Hepatocyte (in vitro differentiated cells): Measurements from ENCODE around the gene TRPC4AP. TPM values are rescaled to one million over a fixed set of nuclear protein-coding genes. Genes with fewer than 3 reads are reported as not detected.

Experiments
- DNase-seq: peaks from one replicate; pipeline ENCODE4 v3.0.0-alpha.2; 2016; ENCODE audit warnings: low spot score
- H2AFZ ChIP-seq: fragments of 200-600 bp; sonication (generic); 2 replicates; pipeline ENCODE4 v1.6.0; 2016; ENCODE audit warnings: antibody characterized with exemption, mild to moderate bottlenecking
- H3K27ac ChIP-seq: fragments of 200-600 bp; sonication (generic); 2 replicates; pipeline ENCODE4 v1.5.1; 2016; ENCODE audit warnings: mild to moderate bottlenecking
- H3K27me3 ChIP-seq: fragments of 200-600 bp; sonication (generic); 2 replicates; pipeline ENCODE4 v1.6.1; 2016
- H3K36me3 ChIP-seq: fragments of 200-600 bp; sonication (generic); replicated peaks from 2 replicates; pipeline ENCODE4 v1.5.1; 2016; ENCODE audit warnings: low read depth; ENCODE audit not compliant: insufficient read depth
- H3K4me1 ChIP-seq: fragments of 200-600 bp; sonication (generic); 2 replicates; pipeline ENCODE4 v1.5.1; 2016; ENCODE audit warnings: mild to moderate bottlenecking, moderate library complexity; ENCODE audit not compliant: insufficient read depth
- H3K4me2 ChIP-seq: fragments of 200-600 bp; sonication (generic); 2 replicates; pipeline ENCODE4 v1.6.0; 2016
- H3K4me3 ChIP-seq: fragments of 200-600 bp; sonication (generic); 2 replicates; pipeline ENCODE4 v1.5.1; 2016; ENCODE audit warnings: mild to moderate bottlenecking
- H3K79me2 ChIP-seq: fragments of 200-600 bp; sonication (generic); 2 replicates; pipeline ENCODE4 v1.6.0; 2017; ENCODE audit warnings: mild to moderate bottlenecking
- H3K9me2 ChIP-seq: fragments of 200-600 bp; sonication (generic); replicated peaks from 2 replicates; pipeline ENCODE4 v1.6.0; 2017; ENCODE audit warnings: mild to moderate bottlenecking; ENCODE audit not compliant: insufficient read depth
- H3K9me3 ChIP-seq: fragments of 200-600 bp; sonication (generic); 2 replicates; pipeline ENCODE4 v1.5.1; 2016; ENCODE audit warnings: low read depth, mild to moderate bottlenecking
- H4K20me1 ChIP-seq: fragments of 200-600 bp; sonication (generic); 2 replicates; pipeline ENCODE4 v1.6.0; 2016; ENCODE audit warnings: mild to moderate bottlenecking; ENCODE audit not compliant: insufficient read depth, poor library complexity, severe bottlenecking
- CTCF ChIP-seq: fragments of 200-600 bp; sonication (generic); IDR thresholded peaks from 2 replicates; pipeline ENCODE4 v1.5.1; 2016; ENCODE audit warnings: antibody characterized with exemption, mild to moderate bottlenecking; ENCODE audit not compliant: poor library complexity
- EZH2 ChIP-seq: fragments of 200-600 bp; sonication (generic); IDR thresholded peaks from 2 replicates; pipeline ENCODE4 v1.6.1; 2016; ENCODE audit warnings: antibody characterized with exemption, mild to moderate bottlenecking, borderline replicate concordance
- EZH2phosphoT487 ChIP-seq: fragments of 200-600 bp; sonication (generic); IDR thresholded peaks from one replicate; pipeline ENCODE4 v1.6.1; 2018; ENCODE audit warnings: antibody characterized with exemption, mild to moderate bottlenecking, low read depth, moderate library complexity; ENCODE audit not compliant: unreplicated experiment, severe bottlenecking
- WGBS: methylation state at CpG from one replicate; pipeline ENCODE4 v1.1.6; 2016; ENCODE audit warnings: low lambda C conversion rate; ENCODE audit errors: missing lambda C conversion rate; 5-methylcytosine and 5-hydroxymethylcytosine counted together
- polyA plus RNA-seq: library from polyadenylated mRNA; unstranded; fragments of >200 nt; fragmentation: Nextera tagmentation; extraction: Ambion mirVana; gene quantifications from 2 replicates; pipeline ENCODE4 v1.2.1, GENCODE V29; 2016
- total RNA-seq: library from RNA; depleted of rRNA; stranded (reverse); fragments of >200 nt; gene quantifications from 2 replicates; pipeline ENCODE4 v1.2.3, GENCODE V29; 2014

The TRPC4AP gene
- total and polyA plus RNA-seq, 2 experiments from 2014 or later, result 88.6 to 94.9 TPM

GRCh38 chr20:35108921-35109320 is 16.3 kb upstream of the TRPC4AP start:
- Histone ChIP-seq H3K4me1 (no peaks in the 10 kb centered on the region), H3K9me3 (no peaks in the 10 kb centered on the region), H3K9me2 (no peaks in the 10 kb centered on the region), H3K36me3 (no peaks in the 10 kb centered on the region), H3K79me2 (no peaks in the 10 kb centered on the region), H2AFZ (no peak overlapping the region), H3K27ac (no peak overlapping the region), H3K4me3 (no peak overlapping the region), H3K27me3 (no peaks in the 10 kb centered on the region), H3K4me2 (no peak overlapping the region), H4K20me1 (no peaks in the 10 kb centered on the region)
- WGBS, result 93% methylated on average over 4 of the region's 4 CpGs
- DNase-seq, result no peak
- TF ChIP-seq EZH2 (no peak), EZH2phosphoT487 (no peak), CTCF (no peak)

- H4K20me1 ChIP-seq, result no peaks in the 10 kb centered on the region
- TF ChIP-seq EZH2phosphoT487 (no peak), CTCF (no peak), EZH2 (no peak)
- no peak for DNase-seq
- H3K4me3 ChIP-seq, result no peak overlapping the region
- WGBS, result 100% methylated on average over 1 of the region's 1 CpG
- no peaks in the 10 kb centered on the region for H3K9me2 ChIP-seq
- H2AFZ ChIP-seq, result no peak overlapping the region
- H3K4me1 ChIP-seq, result no peaks in the 10 kb centered on the region
- no peaks in the 10 kb centered on the region for H3K9me3 ChIP-seq
- H3K27ac ChIP-seq, result no peak overlapping the region
- no peaks in the 10 kb centered on the region for H3K36me3 ChIP-seq
- no peaks in the 10 kb centered on the region for H3K27me3 ChIP-seq
- H3K4me2 ChIP-seq, result no peak overlapping the region
- H3K79me2 ChIP-seq, result no peaks in the 10 kb centered on the region
Observed at GRCh38 chr20:35106827-35107380, 14.3 kb upstream of the TRPC4AP start.

- Histone ChIP-seq H3K4me2 (no peak overlapping the region), H3K9me3 (no peaks in the 10 kb centered on the region), H3K4me1 (no peaks in the 10 kb centered on the region), H3K79me2 (no peaks in the 10 kb centered on the region), H3K27me3 (no peaks in the 10 kb centered on the region), H3K27ac (no peak overlapping the region), H4K20me1 (no peaks in the 10 kb centered on the region), H3K9me2 (no peaks in the 10 kb centered on the region), H3K36me3 (no peaks in the 10 kb centered on the region), H3K4me3 (no peak overlapping the region), H2AFZ (no peak overlapping the region)
- DNase-seq, result no peak
- 88% methylated on average over 3 of the region's 3 CpGs for WGBS
- no peak for TF ChIP-seq EZH2
Observed at GRCh38 chr20:35104685-35105295, 12.2 kb upstream of the TRPC4AP start.

- no peaks in the 10 kb centered on the region for H3K36me3 ChIP-seq
- no peaks in the 10 kb centered on the region for H3K27me3 ChIP-seq
- no peak overlapping the region for H3K4me2 ChIP-seq
- H3K4me1 ChIP-seq, result no peaks in the 10 kb centered on the region
- no peaks in the 10 kb centered on the region for H3K9me2 ChIP-seq
- no peaks in the 10 kb centered on the region for H3K9me3 ChIP-seq
- no peak for TF ChIP-seq CTCF
- no peak for TF ChIP-seq EZH2phosphoT487
- no peak for TF ChIP-seq EZH2
- 91% methylated on average over 8 of the region's 8 CpGs for WGBS
- H3K79me2 ChIP-seq, result no peaks in the 10 kb centered on the region
- no peak overlapping the region for H3K27ac ChIP-seq
- no peak overlapping the region for H3K4me3 ChIP-seq
- no peak overlapping the region for H2AFZ ChIP-seq
- H4K20me1 ChIP-seq, result no peaks in the 10 kb centered on the region
- DNase-seq, result no peak
Observed at GRCh38 chr20:35101620-35102019, 9.0 kb upstream of the TRPC4AP start.
